HG03095 (cell line): Measurements from ENCODE around the gene SSR1.

Experiments used
- ATAC-seq: cut with Tn5 transposase; IDR thresholded peaks from one replicate; pipeline ENCODE4 v1.9.1; 2021; ENCODE audit warnings: moderate library complexity; ENCODE audit not compliant: unreplicated experiment

Gene SSR1

GRCh38 chr6:7260291-7261031 is 52.5 kb downstream of the SSR1 start:
- no peak for ATAC-seq

GRCh38 chr6:7258231-7258763 is 54.7 kb downstream of the SSR1 start:
- no peak for ATAC-seq

GRCh38 chr6:7257521-7258230 is 55.3 kb downstream of the SSR1 start:
- ATAC-seq: no peak

GRCh38 chr6:7256785-7257184 is 56.2 kb downstream of the SSR1 start:
- ATAC-seq: no peak

GRCh38 chr6:7255918-7256317 is 57.1 kb downstream of the SSR1 start:
- no peak for ATAC-seq

GRCh38 chr6:7254980-7255835 is 57.8 kb downstream of the SSR1 start:
- no peak for ATAC-seq

- no peak for ATAC-seq
Observed at GRCh38 chr6:7252390-7252789, 60.6 kb downstream of the SSR1 start.

GRCh38 chr6:7251646-7252260 is 61.2 kb downstream of the SSR1 start:
- ATAC-seq: no peak

- no peak for ATAC-seq
Observed at GRCh38 chr6:7250812-7251211, 62.2 kb downstream of the SSR1 start.

- ATAC-seq: no peak
Observed at GRCh38 chr6:7249946-7250643, 62.9 kb downstream of the SSR1 start.

GRCh38 chr6:7249391-7249790 is 63.6 kb downstream of the SSR1 start:
- no peak for ATAC-seq

GRCh38 chr6:7247828-7248227 is 65.2 kb downstream of the SSR1 start:
- no peak for ATAC-seq

- no peak for ATAC-seq
Observed at GRCh38 chr6:7247179-7247456, 65.9 kb downstream of the SSR1 start.

- no peak for ATAC-seq
Observed at GRCh38 chr6:7246401-7247178, 66.4 kb downstream of the SSR1 start.

- ATAC-seq: no peak
Observed at GRCh38 chr6:7245668-7246393, 67.2 kb downstream of the SSR1 start.

GRCh38 chr6:7243179-7243981 is 69.6 kb downstream of the SSR1 start:
- ATAC-seq: no peak

GRCh38 chr6:7242835-7243178 is 70.2 kb downstream of the SSR1 start:
- ATAC-seq: no peak
